HuH-7 (cell line): ENCODE data around the gene GDF10.

Source experiments
- DNase-seq: peaks from one replicate; pipeline ENCODE4 v3.0.0; 2011; ENCODE audit warnings: low spot score

Gene GDF10

GRCh38 chr10:47316131-47316530 lies 16.1 kb downstream of the GDF10 start:
- no peak for DNase-seq

GRCh38 chr10:47317251-47317650 lies 17.3 kb downstream of the GDF10 start:
- DNase-seq = no peak

GRCh38 chr10:47318706-47319105 lies 18.7 kb downstream of the GDF10 start:
- no peak for DNase-seq

GRCh38 chr10:47319784-47320183 lies 19.8 kb downstream of the GDF10 start:
- DNase-seq = no peak

- no peak for DNase-seq
Observed at GRCh38 chr10:47320812-47321211, 20.8 kb downstream of the GDF10 start.

- no peak for DNase-seq
Observed at GRCh38 chr10:47321521-47322195, 21.7 kb downstream of the GDF10 start.

- DNase-seq = no peak
Observed at GRCh38 chr10:47322300-47323061, 22.5 kb downstream of the GDF10 start, which contains the start of gene GDF2. TSS of gene GDF2 (plus strand) at chr10:47322454. CDS start at chr10:47322669, 215 bp downstream.

- no peak for DNase-seq
Observed at GRCh38 chr10:47323087-47323486, 23.1 kb downstream of the GDF10 start.

- no peak for DNase-seq
Observed at GRCh38 chr10:47323636-47324296, 23.8 kb downstream of the GDF10 start.

GRCh38 chr10:47325303-47326291 lies 25.6 kb downstream of the GDF10 start:
- no peak for DNase-seq

- no peak for DNase-seq
Observed at GRCh38 chr10:47326306-47326926, 26.4 kb downstream of the GDF10 start.

GRCh38 chr10:47326927-47327330 lies 26.9 kb downstream of the GDF10 start:
- no peak for DNase-seq

- DNase-seq = no peak
Observed at GRCh38 chr10:47329855-47330254, 29.9 kb downstream of the GDF10 start.

- DNase-seq = no peak
Observed at GRCh38 chr10:47330366-47330765, 30.4 kb downstream of the GDF10 start.

GRCh38 chr10:47330804-47331203 lies 30.8 kb downstream of the GDF10 start:
- no peak for DNase-seq

- DNase-seq = no peak
Observed at GRCh38 chr10:47331491-47331890, 31.5 kb downstream of the GDF10 start.

GRCh38 chr10:47331954-47332353 lies 32.0 kb downstream of the GDF10 start:
- no peak for DNase-seq

GRCh38 chr10:47332371-47332770 lies 32.4 kb downstream of the GDF10 start:
- no peak for DNase-seq

- DNase-seq = no peak
Observed at GRCh38 chr10:47332946-47333345, 32.9 kb downstream of the GDF10 start.

GRCh38 chr10:47333532-47333931 lies 33.5 kb downstream of the GDF10 start:
- no peak for DNase-seq
